Measurements from ENCODE around the gene PNPLA6. TPM values are rescaled to one million over a fixed set of nuclear protein-coding genes. Genes with fewer than 3 reads are reported as not detected.

The PNPLA6 gene
- polyA plus RNA-seq, 3 donors: 11.2 to 178 (median 14.4) TPM

GRCh38 chr19:7552781-7553180, 17.3 kb downstream of the PNPLA6 start:
- H3K4me2 ChIP-seq (replicated peaks; ENCODE audit: extremely low read depth, low read length, poor library complexity, severe bottlenecking): no peak overlapping the region
- no peak overlapping the region for H2AFZ ChIP-seq (ENCODE audit: insufficient read depth, low read depth, low read length, poor library complexity, severe bottlenecking)
- peaks cover 0 to 1% (median 0%) of the 10 kb centered on the region in 7 donors for H3K9me3 Mint-ChIP-seq
- intact Hi-C loops (cut with micrococcal nuclease): no loop called here
- no peak overlapping the region for H3K27ac ChIP-seq (ENCODE audit: low read depth in 1 of 2, low read length in 2 of 2)
- H4K20me1 ChIP-seq (ENCODE audit: insufficient read depth, low read length): peaks cover 18% of the 10 kb centered on the region
- no peak for DNase-seq
- H3K4me1 Mint-ChIP-seq: peaks cover 4% of the 10 kb centered on the region
- H3K36me3 Mint-ChIP-seq: peaks cover 73 to 86% of the 10 kb centered on the region in 2 donors
- no peak overlapping the region for H3K4me3 ChIP-seq (replicated peaks in 1 of 3; ENCODE audit: low read depth in 2 of 3, low read length in 3 of 3)
- TF ChIP-seq CTCF (IDR thresholded peaks at IDR 0.05): no peak
- peaks cover 0 to 2% (median 0%) of the 10 kb centered on the region in 3 donors for H3K27me3 Mint-ChIP-seq (ENCODE audit: low read depth in 3 of 3)
- WGBS (ENCODE audit: insufficient coverage): 0% methylated on average over 1 of the region's 2 CpGs
- H3K9me3 ChIP-seq (replicated peaks in 1 of 2; ENCODE audit: control insufficient read depth in 1 of 2, insufficient read depth in 1 of 2, low read length in 2 of 2): no peaks in the 10 kb centered on the region
- H3K27ac Mint-ChIP-seq: peak overlapping the region in 4 of 7 donors; percentile 21 to 73 (median 50)
- no peaks in the 10 kb centered on the region for H3K4me1 ChIP-seq (ENCODE audit: control insufficient read depth in 1 of 2, insufficient read depth in 2 of 2, low read length in 2 of 2)
- peaks cover 62 to 79% of the 10 kb centered on the region in 2 donors for H3K36me3 ChIP-seq (replicated peaks in 1 of 2; ENCODE audit: control insufficient read depth in 1 of 2, insufficient read depth in 2 of 2, low read length in 2 of 2)
- no peak overlapping the region for H3K9ac ChIP-seq (ENCODE audit: insufficient read depth, low read length, poor library complexity, severe bottlenecking)
- no peaks in the 10 kb centered on the region for H3K79me2 ChIP-seq (ENCODE audit: insufficient read depth, low read length)
- no peak overlapping the region for H3K4me3 Mint-ChIP-seq
- H3K27me3 ChIP-seq (ENCODE audit: control insufficient read depth in 2 of 2, insufficient read depth in 2 of 2, low read length in 2 of 2): no peaks in the 10 kb centered on the region

GRCh38 chr19:7554565-7554964, 19.0 kb downstream of the PNPLA6 start:
- Histone ChIP-seq H3K4me3 (replicated peaks in 1 of 3; ENCODE audit: low read depth in 2 of 3, low read length in 3 of 3) (no peak overlapping the region), H2AFZ (ENCODE audit: insufficient read depth, low read depth, low read length, poor library complexity, severe bottlenecking) (no peak overlapping the region), H3K27ac (ENCODE audit: low read depth in 1 of 2, low read length in 2 of 2) (no peak overlapping the region), H3K36me3 (replicated peaks in 1 of 2; ENCODE audit: control insufficient read depth in 1 of 2, insufficient read depth in 2 of 2, low read length in 2 of 2) (peaks cover 78 to 93% of the 10 kb centered on the region in 2 donors), H3K9me3 (replicated peaks in 1 of 2; ENCODE audit: control insufficient read depth in 1 of 2, insufficient read depth in 1 of 2, low read length in 2 of 2) (no peaks in the 10 kb centered on the region), H3K4me2 (replicated peaks; ENCODE audit: extremely low read depth, low read length, poor library complexity, severe bottlenecking) (no peak overlapping the region), H3K27me3 (ENCODE audit: control insufficient read depth in 2 of 2, insufficient read depth in 2 of 2, low read length in 2 of 2) (no peaks in the 10 kb centered on the region), H3K9ac (ENCODE audit: insufficient read depth, low read length, poor library complexity, severe bottlenecking) (no peak overlapping the region), H4K20me1 (ENCODE audit: insufficient read depth, low read length) (peaks cover 28% of the 10 kb centered on the region), H3K79me2 (ENCODE audit: insufficient read depth, low read length) (no peaks in the 10 kb centered on the region), H3K4me1 (ENCODE audit: control insufficient read depth in 1 of 2, insufficient read depth in 2 of 2, low read length in 2 of 2) (peaks cover 0 to 5% of the 10 kb centered on the region in 2 donors)
- H3K27me3 Mint-ChIP-seq (ENCODE audit: low read depth in 3 of 3): peaks cover 0 to 2% (median 0%) of the 10 kb centered on the region in 3 donors
- TF ChIP-seq CTCF (IDR thresholded peaks at IDR 0.05): no peak
- peaks cover 11% of the 10 kb centered on the region for H3K4me1 Mint-ChIP-seq
- no peak overlapping the region for H3K4me3 Mint-ChIP-seq
- WGBS (ENCODE audit: insufficient coverage): 96% methylated on average over 28 of the region's 28 CpGs
- no peak overlapping the region for H3K27ac Mint-ChIP-seq
- no peak for DNase-seq
- no peaks in the 10 kb centered on the region for H3K9me3 Mint-ChIP-seq
- peaks cover 84 to 95% of the 10 kb centered on the region in 2 donors for H3K36me3 Mint-ChIP-seq
- intact Hi-C loops (cut with micrococcal nuclease): no loop called here

Measured in CD14-positive monocyte (primary cell).